PC-3 (cell line): ENCODE measurements around the gene WEE1.

Experiments
- EZH2phosphoT487 ChIP-seq: fragments of 300-600 bp; sonication (generic); IDR thresholded peaks from 2 replicates; pipeline ENCODE4 v1.6.1; 2018; ENCODE audit warnings: mild to moderate bottlenecking, antibody characterized with exemption, low read length, borderline replicate concordance
- TF ChIP-seq, protein P1 (sequence below): fragments of 300-600 bp; sonication (generic); conservative IDR thresholded peaks from 2 replicates; pipeline ENCODE4 v1.5.1; 2017; ENCODE audit warnings: antibody characterized with exemption, low read depth, mild to moderate bottlenecking, low read length

DNA sequence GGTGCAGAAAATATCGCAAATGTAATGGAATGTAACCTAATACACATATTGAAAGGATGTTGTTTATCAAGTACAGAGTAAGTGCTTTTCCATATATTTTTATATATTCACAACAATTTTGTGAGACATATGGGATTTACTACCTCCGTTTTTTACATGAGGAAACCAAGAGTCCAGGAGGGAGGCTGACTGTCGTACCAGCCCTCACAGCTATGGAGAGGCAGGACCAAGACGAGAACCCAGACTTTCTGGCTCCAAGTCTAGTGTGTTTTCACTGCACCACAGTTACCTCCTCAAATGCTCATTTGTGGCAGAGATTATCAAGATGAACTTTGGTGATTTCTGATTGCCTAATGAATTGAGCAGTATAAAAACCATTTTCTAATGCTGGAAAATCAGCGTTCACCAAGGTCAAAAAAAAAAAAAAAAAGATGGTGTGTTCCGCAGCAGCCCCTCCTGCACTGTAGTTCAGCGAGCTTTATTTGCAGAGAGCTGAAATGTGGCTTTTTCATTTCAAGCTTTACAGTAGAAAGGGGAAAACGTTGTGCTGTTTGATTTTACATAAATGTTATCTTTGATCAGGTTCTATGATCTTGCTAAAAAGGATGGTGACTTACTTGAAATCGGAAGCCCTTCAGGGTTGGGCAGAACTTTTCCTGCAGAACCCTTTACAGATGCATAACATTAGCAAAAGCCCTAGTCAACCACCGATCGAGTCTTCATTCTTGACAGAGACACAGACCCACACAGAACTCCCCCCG, 44.7 kb upstream of the WEE1 start:
- TF ChIP-seq, protein P1, sequence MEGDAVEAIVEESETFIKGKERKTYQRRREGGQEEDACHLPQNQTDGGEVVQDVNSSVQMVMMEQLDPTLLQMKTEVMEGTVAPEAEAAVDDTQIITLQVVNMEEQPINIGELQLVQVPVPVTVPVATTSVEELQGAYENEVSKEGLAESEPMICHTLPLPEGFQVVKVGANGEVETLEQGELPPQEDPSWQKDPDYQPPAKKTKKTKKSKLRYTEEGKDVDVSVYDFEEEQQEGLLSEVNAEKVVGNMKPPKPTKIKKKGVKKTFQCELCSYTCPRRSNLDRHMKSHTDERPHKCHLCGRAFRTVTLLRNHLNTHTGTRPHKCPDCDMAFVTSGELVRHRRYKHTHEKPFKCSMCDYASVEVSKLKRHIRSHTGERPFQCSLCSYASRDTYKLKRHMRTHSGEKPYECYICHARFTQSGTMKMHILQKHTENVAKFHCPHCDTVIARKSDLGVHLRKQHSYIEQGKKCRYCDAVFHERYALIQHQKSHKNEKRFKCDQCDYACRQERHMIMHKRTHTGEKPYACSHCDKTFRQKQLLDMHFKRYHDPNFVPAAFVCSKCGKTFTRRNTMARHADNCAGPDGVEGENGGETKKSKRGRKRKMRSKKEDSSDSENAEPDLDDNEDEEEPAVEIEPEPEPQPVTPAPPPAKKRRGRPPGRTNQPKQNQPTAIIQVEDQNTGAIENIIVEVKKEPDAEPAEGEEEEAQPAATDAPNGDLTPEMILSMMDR: no peak
- TF ChIP-seq EZH2phosphoT487: no peak
